ENCODE results near the gene DNAH9.
"Not testable (repeated sequence)": the region's sequence is repeated elsewhere in the genome, so short reads cannot be mapped to it uniquely, and the experiment has no call there.

The DNAH9 gene

DNA sequence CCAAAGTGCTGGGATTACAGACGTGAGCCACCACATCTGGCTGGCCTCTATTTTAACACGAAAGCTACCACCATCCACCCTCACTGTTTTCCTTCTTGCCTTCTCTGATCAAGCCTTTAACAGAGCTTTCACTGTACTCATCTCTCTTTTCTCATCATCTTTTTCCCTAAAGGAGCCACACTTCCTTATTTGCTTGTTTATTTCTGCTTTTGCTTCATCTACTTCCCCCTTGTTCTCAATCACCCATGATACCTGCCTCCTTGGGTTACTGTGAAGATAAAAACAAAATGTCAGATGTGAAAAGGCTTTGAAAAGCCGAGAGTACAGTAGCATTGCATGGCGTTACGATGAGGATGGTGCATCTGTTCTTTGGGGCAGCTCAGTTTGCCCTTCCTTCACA lies 319.1 kb downstream of the DNAH9 start:
- H3K9me3 ChIP-seq (ENCODE audit: control insufficient read depth, low read length), result no peaks in the 10 kb centered on the region
- H3K27ac ChIP-seq (ENCODE audit: insufficient read depth, low read length, poor library complexity, severe bottlenecking), result no peak overlapping the region
- H3K4me3 ChIP-seq (ENCODE audit: insufficient read depth, low read depth, low read length, poor library complexity, severe bottlenecking), result no peak overlapping the region
- H3K27me3 ChIP-seq (replicated peaks; ENCODE audit: control insufficient read depth, insufficient read depth, low read length, poor library complexity, severe bottlenecking), result no peaks in the 10 kb centered on the region
- H3K4me1 ChIP-seq (ENCODE audit: control insufficient read depth, insufficient read depth, low read length, poor library complexity, severe bottlenecking), result no peaks in the 10 kb centered on the region
- H3K36me3 ChIP-seq (ENCODE audit: control insufficient read depth, insufficient read depth, low read length), result no peaks in the 10 kb centered on the region
- DNase-seq, result no peak

GRCh38 chr17:11921296-11921695 lies 323.0 kb downstream of the DNAH9 start:
- DNase-seq, result no peak

GRCh38 chr17:11922638-11923037 lies 324.4 kb downstream of the DNAH9 start:
- no peak overlapping the region for H3K4me3 ChIP-seq (ENCODE audit: insufficient read depth, low read depth, low read length, poor library complexity, severe bottlenecking)
- no peak for DNase-seq
- H3K4me1 ChIP-seq (ENCODE audit: control insufficient read depth, insufficient read depth, low read length, poor library complexity, severe bottlenecking), result no peaks in the 10 kb centered on the region

More at GRCh38 chr17:11921296-11921695, 323.0 kb downstream of the DNAH9 start:
- Histone ChIP-seq H3K27ac (ENCODE audit: insufficient read depth, low read length, poor library complexity, severe bottlenecking) (no peak overlapping the region), H3K4me1 (ENCODE audit: control insufficient read depth, insufficient read depth, low read length, poor library complexity, severe bottlenecking) (no peaks in the 10 kb centered on the region), H3K27me3 (replicated peaks; ENCODE audit: control insufficient read depth, insufficient read depth, low read length, poor library complexity, severe bottlenecking) (no peaks in the 10 kb centered on the region), H3K9me3 (ENCODE audit: control insufficient read depth, low read length) (no peaks in the 10 kb centered on the region), H3K36me3 (ENCODE audit: control insufficient read depth, insufficient read depth, low read length) (no peaks in the 10 kb centered on the region), H3K4me3 (ENCODE audit: insufficient read depth, low read depth, low read length, poor library complexity, severe bottlenecking) (no peak overlapping the region)

GRCh38 chr17:11924076-11924475 lies 325.8 kb downstream of the DNAH9 start:
- H3K36me3 ChIP-seq (ENCODE audit: control insufficient read depth, insufficient read depth, low read length), result no peaks in the 10 kb centered on the region
- no peaks in the 10 kb centered on the region for H3K9me3 ChIP-seq (ENCODE audit: control insufficient read depth, low read length)

More at GRCh38 chr17:11922638-11923037, 324.4 kb downstream of the DNAH9 start:
- Histone ChIP-seq H3K36me3 (ENCODE audit: control insufficient read depth, insufficient read depth, low read length) (no peaks in the 10 kb centered on the region), H3K27ac (ENCODE audit: insufficient read depth, low read length, poor library complexity, severe bottlenecking) (no peak overlapping the region), H3K9me3 (ENCODE audit: control insufficient read depth, low read length) (no peaks in the 10 kb centered on the region), H3K27me3 (replicated peaks; ENCODE audit: control insufficient read depth, insufficient read depth, low read length, poor library complexity, severe bottlenecking) (no peaks in the 10 kb centered on the region)

DNA sequence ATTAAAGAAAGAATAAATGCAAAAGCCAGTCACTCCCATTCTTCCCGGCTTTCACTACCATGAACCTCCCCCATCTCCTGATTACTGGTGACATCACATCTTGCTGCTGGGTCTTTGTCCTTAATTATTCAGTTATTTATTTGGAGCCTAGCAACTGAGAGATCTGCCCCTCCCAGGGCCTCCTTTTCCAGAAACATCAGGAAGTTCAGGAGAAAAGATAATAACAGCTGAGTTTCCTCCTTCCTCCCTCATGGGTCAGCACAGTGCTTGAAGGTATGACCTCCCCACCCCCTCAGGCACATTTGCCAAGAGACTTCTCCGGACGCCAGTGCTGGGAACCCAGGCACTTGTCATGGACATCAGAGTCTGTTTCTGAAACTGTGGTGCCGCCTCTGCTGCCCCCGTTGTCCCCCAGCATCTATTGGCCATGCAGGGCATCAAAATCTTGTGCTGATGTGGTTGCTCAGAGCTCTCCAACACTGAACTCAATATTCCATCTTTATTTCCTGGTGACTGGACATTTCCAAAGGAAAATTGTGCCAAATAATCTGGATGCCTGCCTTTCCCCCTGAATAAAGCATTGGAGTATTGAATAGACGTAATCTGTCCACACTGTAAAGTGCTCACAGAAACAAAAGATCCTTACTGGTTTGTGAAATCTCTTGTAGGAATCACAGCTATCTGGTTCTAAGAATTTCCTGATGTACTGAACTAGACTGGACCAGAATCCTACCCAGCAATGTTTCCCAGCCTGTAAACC lies 327.2 kb downstream of the DNAH9 start:
- no peaks in the 10 kb centered on the region for H3K4me1 ChIP-seq (ENCODE audit: control insufficient read depth, insufficient read depth, low read length, poor library complexity, severe bottlenecking)
- no peaks in the 10 kb centered on the region for H3K9me3 ChIP-seq (ENCODE audit: control insufficient read depth, low read length)
- no peak for DNase-seq
- no peak overlapping the region for H3K4me3 ChIP-seq (ENCODE audit: insufficient read depth, low read depth, low read length, poor library complexity, severe bottlenecking)
- no peaks in the 10 kb centered on the region for H3K27me3 ChIP-seq (replicated peaks; ENCODE audit: control insufficient read depth, insufficient read depth, low read length, poor library complexity, severe bottlenecking)
- no peaks in the 10 kb centered on the region for H3K36me3 ChIP-seq (ENCODE audit: control insufficient read depth, insufficient read depth, low read length)
- H3K27ac ChIP-seq (ENCODE audit: insufficient read depth, low read length, poor library complexity, severe bottlenecking), result no peak overlapping the region

More at GRCh38 chr17:11924076-11924475, 325.8 kb downstream of the DNAH9 start:
- Histone ChIP-seq H3K4me1 (ENCODE audit: control insufficient read depth, insufficient read depth, low read length, poor library complexity, severe bottlenecking) (no peaks in the 10 kb centered on the region), H3K27me3 (replicated peaks; ENCODE audit: control insufficient read depth, insufficient read depth, low read length, poor library complexity, severe bottlenecking) (no peaks in the 10 kb centered on the region), H3K27ac (ENCODE audit: insufficient read depth, low read length, poor library complexity, severe bottlenecking) (no peak overlapping the region), H3K4me3 (ENCODE audit: insufficient read depth, low read depth, low read length, poor library complexity, severe bottlenecking) (no peak overlapping the region)
- DNase-seq, result no peak

GRCh38 chr17:11928436-11928835 lies 330.2 kb downstream of the DNAH9 start:
- no peaks in the 10 kb centered on the region for H3K36me3 ChIP-seq (ENCODE audit: control insufficient read depth, insufficient read depth, low read length)
- no peak overlapping the region for H3K4me3 ChIP-seq (ENCODE audit: insufficient read depth, low read depth, low read length, poor library complexity, severe bottlenecking)
- H3K27ac ChIP-seq (ENCODE audit: insufficient read depth, low read length, poor library complexity, severe bottlenecking), result no peak overlapping the region
- H3K4me1 ChIP-seq (ENCODE audit: control insufficient read depth, insufficient read depth, low read length, poor library complexity, severe bottlenecking), result no peaks in the 10 kb centered on the region
- no peaks in the 10 kb centered on the region for H3K27me3 ChIP-seq (replicated peaks; ENCODE audit: control insufficient read depth, insufficient read depth, low read length, poor library complexity, severe bottlenecking)
- H3K9me3 ChIP-seq (ENCODE audit: control insufficient read depth, low read length), result no peaks in the 10 kb centered on the region
- no peak for DNase-seq

DNA sequence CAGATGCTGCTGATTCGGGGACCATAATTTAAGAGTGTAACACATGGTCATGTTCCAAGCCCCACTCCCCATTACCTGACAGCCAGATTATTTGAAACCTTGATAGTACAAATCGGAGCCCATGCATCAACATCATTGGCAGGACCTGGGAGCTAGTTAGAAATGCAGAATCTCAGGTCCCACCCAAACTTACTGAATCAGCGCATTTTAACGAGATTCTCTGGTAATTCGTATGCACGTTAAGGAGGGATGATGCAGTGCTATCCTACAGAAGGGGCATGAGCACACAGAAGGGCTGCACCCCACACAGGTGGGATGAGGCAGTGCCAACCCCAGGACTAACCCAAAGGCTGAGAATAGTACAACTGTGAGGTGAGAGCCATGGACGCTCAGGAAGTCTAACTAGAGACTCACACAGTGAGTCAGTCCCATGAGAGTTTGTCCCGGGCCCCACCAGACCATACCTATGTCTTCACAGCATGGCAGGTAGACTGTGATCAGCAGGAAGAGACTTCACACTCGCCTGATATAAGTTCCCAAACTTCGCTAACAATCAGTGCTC lies 334.1 kb downstream of the DNAH9 start:
- H3K9me3 ChIP-seq (ENCODE audit: control insufficient read depth, low read length), result no peaks in the 10 kb centered on the region
- H3K4me1 ChIP-seq (ENCODE audit: control insufficient read depth, insufficient read depth, low read length, poor library complexity, severe bottlenecking), result no peaks in the 10 kb centered on the region

DNA sequence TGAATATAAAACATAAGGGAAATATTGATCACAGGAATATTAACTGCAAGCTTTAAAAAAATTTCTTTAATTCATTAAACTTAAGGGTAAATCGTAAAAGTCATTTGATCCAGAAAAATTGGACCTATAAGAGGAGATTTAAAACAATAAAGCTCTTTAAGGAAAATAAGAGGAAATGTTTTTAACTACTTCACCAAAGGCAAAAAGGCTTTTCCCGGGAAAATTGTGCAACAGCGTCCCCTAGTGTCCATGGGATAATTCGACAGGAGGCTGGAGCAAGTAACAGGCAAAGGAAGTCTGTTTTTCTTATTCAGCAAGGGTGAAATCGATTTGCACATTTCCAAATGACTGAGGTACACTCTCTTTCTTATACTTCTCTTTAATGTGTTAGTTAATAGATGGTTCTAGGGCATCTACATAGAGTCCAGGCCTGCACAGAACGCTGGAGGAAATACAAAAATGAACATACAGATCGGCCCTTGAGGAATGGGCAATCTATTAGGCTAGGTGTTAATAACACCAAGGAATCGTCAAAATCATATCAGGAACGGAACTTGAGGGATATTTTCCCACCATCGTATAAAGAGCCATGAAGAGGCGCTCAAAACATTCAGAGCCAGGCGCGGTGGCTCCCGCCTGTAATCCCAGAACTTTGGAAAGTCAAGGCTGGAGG lies 337.6 kb downstream of the DNAH9 start:
- Histone ChIP-seq H3K36me3 (ENCODE audit: control insufficient read depth, insufficient read depth, low read length) (no peaks in the 10 kb centered on the region), H3K27me3 (replicated peaks; ENCODE audit: control insufficient read depth, insufficient read depth, low read length, poor library complexity, severe bottlenecking) (no peaks in the 10 kb centered on the region), H3K4me3 (ENCODE audit: insufficient read depth, low read depth, low read length, poor library complexity, severe bottlenecking) (no peak overlapping the region), H3K9me3 (ENCODE audit: control insufficient read depth, low read length) (no peaks in the 10 kb centered on the region), H3K27ac (ENCODE audit: insufficient read depth, low read length, poor library complexity, severe bottlenecking) (no peak overlapping the region), H3K4me1 (ENCODE audit: control insufficient read depth, insufficient read depth, low read length, poor library complexity, severe bottlenecking) (no peaks in the 10 kb centered on the region)
- no peak for DNase-seq

More for the DNA sequence above, 334.1 kb downstream of the DNAH9 start:
- Histone ChIP-seq H3K36me3 (ENCODE audit: control insufficient read depth, insufficient read depth, low read length) (no peaks in the 10 kb centered on the region), H3K4me3 (ENCODE audit: insufficient read depth, low read depth, low read length, poor library complexity, severe bottlenecking) (no peak overlapping the region), H3K27ac (ENCODE audit: insufficient read depth, low read length, poor library complexity, severe bottlenecking) (no peak overlapping the region), H3K27me3 (replicated peaks; ENCODE audit: control insufficient read depth, insufficient read depth, low read length, poor library complexity, severe bottlenecking) (no peaks in the 10 kb centered on the region)
- no peak for DNase-seq

GRCh38 chr17:11940904-11941303 lies 342.6 kb downstream of the DNAH9 start:
- H3K4me3 ChIP-seq (ENCODE audit: insufficient read depth, low read depth, low read length, poor library complexity, severe bottlenecking), result no peak overlapping the region
- H3K36me3 ChIP-seq (ENCODE audit: control insufficient read depth, insufficient read depth, low read length), result no peaks in the 10 kb centered on the region
- H3K9me3 ChIP-seq (ENCODE audit: control insufficient read depth, low read length), result no peaks in the 10 kb centered on the region
- H3K27me3 ChIP-seq (replicated peaks; ENCODE audit: control insufficient read depth, insufficient read depth, low read length, poor library complexity, severe bottlenecking), result no peaks in the 10 kb centered on the region
- H3K27ac ChIP-seq (ENCODE audit: insufficient read depth, low read length, poor library complexity, severe bottlenecking), result no peak overlapping the region
- no peak for DNase-seq
- no peaks in the 10 kb centered on the region for H3K4me1 ChIP-seq (ENCODE audit: control insufficient read depth, insufficient read depth, low read length, poor library complexity, severe bottlenecking)

DNA sequence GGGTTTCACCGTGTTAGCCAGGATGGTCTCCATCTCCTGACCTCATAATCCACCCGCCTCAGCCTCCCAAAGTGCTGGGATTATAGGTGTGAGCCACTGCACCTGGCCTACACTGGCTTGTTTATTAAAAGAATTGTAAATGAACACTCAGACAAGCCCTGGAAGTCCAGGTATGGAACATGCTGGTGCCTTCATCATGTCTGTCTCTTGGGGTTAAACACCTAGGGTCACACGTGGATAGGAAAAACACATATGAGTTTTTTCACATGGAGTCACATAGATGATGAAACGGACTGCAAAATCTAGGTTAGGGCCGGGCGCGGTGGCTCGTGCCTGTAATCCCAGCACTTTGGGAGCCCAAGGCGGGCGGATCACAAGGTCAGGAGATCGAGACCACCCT lies 344.8 kb downstream of the DNAH9 start:
- not testable (repeated sequence) for H3K9me3 ChIP-seq (ENCODE audit: control insufficient read depth, low read length); H3K4me3 ChIP-seq (ENCODE audit: insufficient read depth, low read depth, low read length, poor library complexity, severe bottlenecking); H3K27me3 ChIP-seq (replicated peaks; ENCODE audit: control insufficient read depth, insufficient read depth, low read length, poor library complexity, severe bottlenecking); DNase-seq; H3K4me1 ChIP-seq (ENCODE audit: control insufficient read depth, insufficient read depth, low read length, poor library complexity, severe bottlenecking); H3K36me3 ChIP-seq (ENCODE audit: control insufficient read depth, insufficient read depth, low read length); H3K27ac ChIP-seq (ENCODE audit: insufficient read depth, low read length, poor library complexity, severe bottlenecking)
